Body of pancreas (tissue), 4 donors: Measurements from ENCODE around the gene LHFPL4. TPM values are rescaled to one million over a fixed set of nuclear protein-coding genes. Genes with fewer than 3 reads are reported as not detected.

Source experiments
- ATAC-seq: fragments of 150-250 bp; one replicate; pipeline ENCODE4 v1.9.1; 2016
- DNase-seq, 4 donors: peaks; one replicate each; pipeline ENCODE4 v3.0.0-alpha.2; 2019
- H3K27ac ChIP-seq, 4 donors: fragments of 200-600 bp; sonication (generic); 1 replicate in 3 of 4; 2 replicates in 1 of 4; pipeline versions ENCODE4 v1.5.1 to v1.6.1; 2016 to 2019; ENCODE audit warnings: mild to moderate bottlenecking in 1 of 4, mixed read lengths in 1 of 4, moderate library complexity in 1 of 4
- H3K27me3 ChIP-seq, 2 donors: fragments of 200-600 bp; sonication (generic); one replicate each; pipeline ENCODE4 v1.6.0; 2016; ENCODE audit warnings: mild to moderate bottlenecking in 1 of 2
- H3K36me3 ChIP-seq, 2 donors: fragments of 200-600 bp; sonication (generic); replicated peaks in 1 of 2; 2 replicates each; pipeline ENCODE4 v1.5.1; 2016; ENCODE audit warnings: low read depth in 2 of 2; ENCODE audit not compliant: insufficient read depth in 1 of 2
- H3K4me1 ChIP-seq: fragments of 200-600 bp; sonication (generic); one replicate; pipeline ENCODE4 v1.6.0; 2016
- H3K4me3 ChIP-seq, 2 donors: fragments of 200-600 bp; sonication (generic); 1 replicate in 1 of 2; 2 replicates in 1 of 2; pipeline ENCODE4 v1.5.1; 2016 to 2019
- H3K9me3 ChIP-seq, 3 donors: fragments of 200-600 bp; sonication (generic); 1 replicate in 2 of 3; 2 replicates in 1 of 3; pipeline ENCODE4 v1.5.1; 2016
- CTCF ChIP-seq, 7 experiments: fragments of 450-650 bp in 4 of 7; fragments of 200-600 bp in 3 of 7; sonication (generic) in 3 of 7; IDR thresholded peaks; one replicate each; pipeline ENCODE4 v1.5.1; 2016 to 2019; ENCODE audit warnings: antibody characterized with exemption in 7 of 7
- POLR2A ChIP-seq, 3 donors: fragments of 450-650 bp; IDR thresholded peaks; one replicate each; pipeline ENCODE4 v1.6.1; 2016; ENCODE audit warnings: antibody characterized with exemption in 3 of 3, mild to moderate bottlenecking in 2 of 3
- WGBS, 2 donors: methylation state at CpG; one replicate each; pipeline ENCODE4 v1.1.5; 2017; 5-methylcytosine and 5-hydroxymethylcytosine counted together
- intact Hi-C: fragments of 100-400 bp; cut with DNase I; formaldehyde crosslinking; loops from one replicate; pipeline ENCODE4 v1.15.1; 2023
- total RNA-seq, 2 donors: library from RNA; depleted of rRNA; stranded (reverse); fragments of >200 nt; gene quantifications; one replicate each; pipeline ENCODE4 v1.1.0, GENCODE V29; 2016

The LHFPL4 gene
- total RNA-seq, 2 donors from 2014 or later = 0.52 to 0.66 TPM

- no peak for TF ChIP-seq CTCF (IDR thresholded peaks at IDR 0.05)
- no peak for TF ChIP-seq POLR2A (IDR thresholded peaks at IDR 0.05)
These were observed 45.7 kb downstream of the LHFPL4 start for GRCh38 chr3:9507586-9508578.

GRCh38 chr3:9503283-9503682, 50.3 kb downstream of the LHFPL4 start:
- no peak overlapping the region for H3K27ac ChIP-seq
- peak; percentile 64 to 81 (median 70) for DNase-seq
- TF ChIP-seq CTCF (IDR thresholded peaks at IDR 0.05) (peak; percentile 59 to 77 (median 64)), POLR2A (IDR thresholded peaks at IDR 0.05) (no peak)
- ATAC-seq = no peak
- H3K9me3 ChIP-seq = no peaks in the 10 kb centered on the region
- H3K27me3 ChIP-seq = peaks cover 0 to 6% of the 10 kb centered on the region in 2 donors
- WGBS, 2 donors = 0% methylated on average over 2 to 4 of the region's 4 CpGs
- intact Hi-C loops = no loop called here
- H3K36me3 ChIP-seq = no peaks in the 10 kb centered on the region
- H3K4me3 ChIP-seq = no peak overlapping the region
- peaks cover 15% of the 10 kb centered on the region for H3K4me1 ChIP-seq

More at GRCh38 chr3:9507586-9508578, 45.7 kb downstream of the LHFPL4 start:
- no peak overlapping the region for H3K4me3 ChIP-seq
- no peaks in the 10 kb centered on the region for H3K9me3 ChIP-seq
- H3K27ac ChIP-seq = no peak overlapping the region
- H3K27me3 ChIP-seq = peaks cover 0 to 12% of the 10 kb centered on the region in 2 donors
- ATAC-seq (no peak), DNase-seq (no peak)
- intact Hi-C loops = no loop called here
- H3K4me1 ChIP-seq = no peaks in the 10 kb centered on the region
- no peaks in the 10 kb centered on the region for H3K36me3 ChIP-seq
- WGBS, 2 donors = 49 to 58% methylated on average over 9 to 14 of the region's 14 CpGs

- no peak overlapping the region for H3K4me3 ChIP-seq
- 47 to 50% methylated on average over 3 to 6 of the region's 6 CpGs for WGBS, 2 donors
- H3K27me3 ChIP-seq = peaks cover 0 to 6% of the 10 kb centered on the region in 2 donors
- H3K9me3 ChIP-seq = no peaks in the 10 kb centered on the region
- intact Hi-C loops = no loop called here
- peaks cover 15% of the 10 kb centered on the region for H3K4me1 ChIP-seq
- H3K36me3 ChIP-seq = no peaks in the 10 kb centered on the region
- DNase-seq = no peak
- TF ChIP-seq POLR2A (IDR thresholded peaks at IDR 0.05) (no peak), CTCF (IDR thresholded peaks at IDR 0.05) (no peak)
- ATAC-seq = no peak
- no peak overlapping the region for H3K27ac ChIP-seq
These were observed 52.4 kb downstream of the LHFPL4 start for GRCh38 chr3:9501226-9501625.

GRCh38 chr3:9500108-9501050, 53.2 kb downstream of the LHFPL4 start:
- 10 to 17% methylated on average over 26 to 38 of the region's 39 CpGs for WGBS, 2 donors
- Histone ChIP-seq H3K9me3 (no peaks in the 10 kb centered on the region), H3K36me3 (no peaks in the 10 kb centered on the region), H3K4me1 (peaks cover 15% of the 10 kb centered on the region), H3K4me3 (no peak overlapping the region), H3K27ac (no peak overlapping the region), H3K27me3 (peaks cover 0 to 6% of the 10 kb centered on the region in 2 donors)
- ATAC-seq (peak; percentile 65), DNase-seq (peak; percentile 46 to 61 (median 50))
- no peak for TF ChIP-seq POLR2A (IDR thresholded peaks at IDR 0.05)
- TF ChIP-seq CTCF (IDR thresholded peaks at IDR 0.05) = peak; percentile 37 to 63 (median 43)
- intact Hi-C loops = no loop called here
